IMR-90 (cell line): ENCODE measurements around the gene SMIM5. TPM values are rescaled to one million over a fixed set of nuclear protein-coding genes. Genes with fewer than 3 reads are reported as not detected.

Experiments used
- ATAC-seq: fragments of 200-7000 bp; cut with Tn5 transposase; 2 replicates; pipeline ENCODE4 v1.9.1; 2020; ENCODE audit warnings: low read depth, mild to moderate bottlenecking, moderate library complexity
- BruUV-seq: library from RNA; stranded (reverse); fragments of 400-500 nt; replicated peaks from 2 replicates; lab custom pipeline; 2021; lab: Mats Ljungman, UMichigan
- CTCF ChIA-PET: fragments of 300-600 bp; formaldehyde crosslinking; extraction: SDS; loops from one replicate; lab custom pipeline; 2021; ENCODE audit warnings: antibody characterized with exemption; lab: Yijun Ruan, JAX
- POLR2A ChIA-PET: fragments of 300-600 bp; sonication (Branson Sonifier 250); formaldehyde crosslinking; loops from one replicate; lab custom pipeline; 2022; ENCODE audit warnings: antibody characterized with exemption; ENCODE audit not compliant: unreplicated experiment; lab: Charles Lee
- DNase-seq: peaks from one replicate; pipeline ENCODE4 v3.0.0; 2013
- H2AFZ ChIP-seq: replicated peaks from 2 replicates; pipeline ENCODE3; 2013; ENCODE audit warnings: low read length, mild to moderate bottlenecking; ENCODE audit not compliant: poor library complexity
- H2AK5ac ChIP-seq: 2 replicates; pipeline ENCODE4 v1.6.1; 2013; ENCODE audit warnings: low read depth, low read length, inconsistent platforms
- H2AK9ac ChIP-seq: replicated peaks from 2 replicates; pipeline ENCODE3; 2013; ENCODE audit warnings: mild to moderate bottlenecking, low read depth, low read length, moderate library complexity; ENCODE audit not compliant: poor library complexity
- H2BK120ac ChIP-seq: 2 replicates; pipeline ENCODE4 v1.6.1; 2013; ENCODE audit warnings: low read depth, low read length, inconsistent platforms
- H2BK15ac ChIP-seq: 3 replicates; pipeline ENCODE4 v1.6.1; 2013; ENCODE audit warnings: low read depth, low read length, inconsistent platforms
- H2BK20ac ChIP-seq: 2 replicates; pipeline ENCODE4 v1.6.1; 2013; ENCODE audit warnings: low read depth, mild to moderate bottlenecking, inconsistent platforms, low read length, moderate library complexity
- H2BK5ac ChIP-seq: 2 replicates; pipeline ENCODE4 v1.6.1; 2013; ENCODE audit warnings: mild to moderate bottlenecking, low read depth, low read length, inconsistent platforms; ENCODE audit not compliant: poor library complexity, severe bottlenecking
- H3K14ac ChIP-seq: replicated peaks from 2 replicates; pipeline ENCODE4 v1.6.1; 2013; ENCODE audit warnings: low read depth, low read length, inconsistent platforms
- H3K18ac ChIP-seq: 2 replicates; pipeline ENCODE4 v1.6.1; 2013; ENCODE audit warnings: low read depth, low read length, control low read depth
- H3K23ac ChIP-seq: 2 replicates; pipeline ENCODE4 v1.6.1; 2013; ENCODE audit warnings: low read depth, low read length, inconsistent platforms
- H3K27ac ChIP-seq: 2 replicates; pipeline ENCODE4 v1.5.1; 2013; ENCODE audit warnings: mild to moderate bottlenecking, control low read depth, low read length; ENCODE audit not compliant: insufficient read depth
- H3K27me3 ChIP-seq: 2 replicates; pipeline ENCODE4 v1.6.1; 2013; ENCODE audit warnings: low read length; ENCODE audit not compliant: control insufficient read depth, insufficient read depth
- H3K36me3 ChIP-seq: 2 replicates; pipeline ENCODE4 v1.6.1; 2013; ENCODE audit warnings: low read length, mixed read lengths; ENCODE audit not compliant: control insufficient read depth, insufficient read depth
- H3K4ac ChIP-seq: 2 replicates; pipeline ENCODE4 v1.6.1; 2013; ENCODE audit warnings: low read depth, low read length, inconsistent platforms
- H3K4me1 ChIP-seq: 2 replicates; pipeline ENCODE4 v1.6.1; 2013; ENCODE audit warnings: low read length, mixed read lengths; ENCODE audit not compliant: control insufficient read depth, insufficient read depth
- H3K4me2 ChIP-seq: 2 replicates; pipeline ENCODE4 v1.6.1; 2013; ENCODE audit warnings: low read depth, mild to moderate bottlenecking, control low read depth, low read length, moderate library complexity
- H3K4me3 ChIP-seq: 2 replicates; pipeline ENCODE4 v1.5.1; 2013; ENCODE audit warnings: low read depth, mild to moderate bottlenecking, control low read depth, low read length, moderate library complexity; ENCODE audit not compliant: insufficient read depth
- H3K56ac ChIP-seq: 2 replicates; pipeline ENCODE4 v1.6.1; 2013; ENCODE audit warnings: low read length, inconsistent platforms; ENCODE audit not compliant: insufficient read depth; ENCODE audit errors: extremely low read depth
- H3K79me1 ChIP-seq, 2 experiments: 2 replicates each; pipeline ENCODE4 v1.6.1; 2013; ENCODE audit warnings: low read length in 2 of 2, inconsistent platforms in 1 of 2, low read depth in 1 of 2
- H3K9ac ChIP-seq: 2 replicates; pipeline ENCODE4 v1.6.1; 2013; ENCODE audit warnings: low read depth, low read length, control low read depth
- H3K9me1 ChIP-seq: 2 replicates; pipeline ENCODE4 v1.6.1; 2013; ENCODE audit warnings: low read length, inconsistent platforms; ENCODE audit not compliant: insufficient read depth
- H3K9me3 ChIP-seq: 2 replicates; pipeline ENCODE4 v1.6.1; 2013; ENCODE audit warnings: low read length; ENCODE audit not compliant: control insufficient read depth, insufficient read depth
- H4K20me1 ChIP-seq: 2 replicates; pipeline ENCODE4 v1.6.1; 2013; ENCODE audit warnings: low read length, inconsistent platforms; ENCODE audit not compliant: insufficient read depth
- H4K5ac ChIP-seq: 2 replicates; pipeline ENCODE4 v1.6.1; 2013; ENCODE audit warnings: mild to moderate bottlenecking, low read depth, low read length, control low read depth
- H4K8ac ChIP-seq, 2 experiments: 2 replicates each; pipeline ENCODE4 v1.6.1; 2013; ENCODE audit warnings: low read depth in 2 of 2, low read length in 2 of 2, control low read depth in 1 of 2, inconsistent platforms in 1 of 2
- H4K91ac ChIP-seq: 2 replicates; pipeline ENCODE4 v1.6.1; 2013; ENCODE audit warnings: low read depth, low read length, inconsistent platforms; ENCODE audit not compliant: insufficient read depth
- BHLHE40 ChIP-seq: fragments of 150-350 bp; IDR thresholded peaks from 2 replicates; pipeline ENCODE4 v1.6.1; 2016; ENCODE audit warnings: mild to moderate bottlenecking, low read depth, low read length
- CEBPB ChIP-seq: IDR thresholded peaks from 2 replicates; pipeline ENCODE4 v1.6.1; 2012; ENCODE audit warnings: low read depth, low read length, improper control_type of control experiment
- CHD1 ChIP-seq: IDR thresholded peaks from 2 replicates; pipeline ENCODE4 v1.6.1; 2012; ENCODE audit warnings: low read depth, low read length, improper control_type of control experiment
- CTCF ChIP-seq: conservative IDR thresholded peaks from 2 replicates; pipeline ENCODE4 v1.5.1; 2012; ENCODE audit warnings: mild to moderate bottlenecking, low read depth, low read length, improper control_type of control experiment
- ELK1 ChIP-seq: fragments of 150-350 bp; IDR thresholded peaks from 2 replicates; pipeline ENCODE4 v1.6.1; 2016; ENCODE audit warnings: low read depth, mild to moderate bottlenecking, low read length, moderate library complexity, borderline replicate concordance
- FOS ChIP-seq: fragments of 150-350 bp; IDR thresholded peaks from 2 replicates; pipeline ENCODE4 v1.6.1; 2016; ENCODE audit warnings: low read depth, low read length
- MAFK ChIP-seq: IDR thresholded peaks from 2 replicates; pipeline ENCODE4 v1.6.1; 2012; ENCODE audit warnings: low read depth, low read length, improper control_type of control experiment
- MAZ ChIP-seq: IDR thresholded peaks from 2 replicates; pipeline ENCODE4 v1.6.1; 2012; ENCODE audit warnings: low read depth, mild to moderate bottlenecking, low read length, improper control_type of control experiment, moderate library complexity, borderline replicate concordance
- MXI1 ChIP-seq: IDR thresholded peaks from 2 replicates; pipeline ENCODE4 v1.6.1; 2012; ENCODE audit warnings: low read depth, mild to moderate bottlenecking, low read length, moderate library complexity, borderline replicate concordance
- NFE2L2 ChIP-seq: fragments of 150-350 bp; IDR thresholded peaks from 2 replicates; pipeline ENCODE4 v1.6.1; 2016; ENCODE audit warnings: low read depth, mild to moderate bottlenecking, low read length
- POLR2A ChIP-seq: IDR thresholded peaks from 2 replicates; pipeline ENCODE4 v1.6.1; 2012; ENCODE audit warnings: mild to moderate bottlenecking, low read depth, low read length
- RAD21 ChIP-seq: IDR thresholded peaks from 2 replicates; pipeline ENCODE4 v1.6.1; 2012; ENCODE audit warnings: low read length, improper control_type of control experiment
- RCOR1 ChIP-seq: IDR thresholded peaks from 2 replicates; pipeline ENCODE4 v1.6.1; 2012; ENCODE audit warnings: mild to moderate bottlenecking, low read length, improper control_type of control experiment; ENCODE audit not compliant: insufficient replicate concordance
- RFX5 ChIP-seq: IDR thresholded peaks from 2 replicates; pipeline ENCODE4 v1.8.0; 2012; ENCODE audit warnings: low read depth, mild to moderate bottlenecking, low read length, moderate library complexity
- SMC3 ChIP-seq: fragments of 150-350 bp; IDR thresholded peaks from 2 replicates; pipeline ENCODE4 v1.6.1; 2016; ENCODE audit warnings: low read depth, mild to moderate bottlenecking, antibody characterized with exemption, low read length, moderate library complexity
- WGBS, 2 experiments: methylation state at CpG; one replicate each; pipeline versions ENCODE4 v1.1.5 to v1.1.7; 2013; ENCODE audit warnings: missing lambda C conversion rate in 2 of 2; ENCODE audit not compliant: insufficient read length in 1 of 2; ENCODE audit errors: extremely low coverage in 2 of 2; 5-methylcytosine and 5-hydroxymethylcytosine counted together
- dilution Hi-C: fragments of 300-500 bp; cut with HindIII; formaldehyde crosslinking; loops from one replicate; pipeline ENCODE4 v1.14.3; 2018; ENCODE audit warnings: low sequenced_read_pairs; ENCODE audit not compliant: unreplicated experiment
- in situ Hi-C: fragments of 300-500 bp; cut with MboI; formaldehyde crosslinking; loops from 3 replicates; pipeline ENCODE4 v1.14.3; 2019; ENCODE audit warnings: low sequenced_read_pairs, inconsistent platforms, mixed read lengths
- intact Hi-C: fragments of 100-400 bp; cut with micrococcal nuclease; formaldehyde crosslinking; loops from 2 replicates; pipeline ENCODE4 v1.10.0; 2022
- polyA plus RNA-seq, 3 experiments: library from polyadenylated mRNA; depleted of rRNA; stranded (reverse); fragments of >200 nt; gene quantifications; 2 replicates each; pipeline ENCODE4 v1.2.3, GENCODE V29; 2012; ENCODE audit warnings: low replicate concordance in 1 of 3
- total RNA-seq: library from RNA; depleted of rRNA; stranded (reverse); fragments of >200 nt; gene quantifications from 2 replicates; pipeline ENCODE4 v1.2.3, GENCODE V29; 2012
- TF ChIP-seq, protein P1 (sequence below): fragments of 150-350 bp; IDR thresholded peaks from 2 replicates; pipeline ENCODE4 v1.6.1; 2017; ENCODE audit warnings: mild to moderate bottlenecking, antibody characterized with exemption, low read length, low read depth

The SMIM5 gene
- total and polyA plus RNA-seq, 2 of the 4 experiments (the other 2 are of a cell fraction) = not detected

DNA sequence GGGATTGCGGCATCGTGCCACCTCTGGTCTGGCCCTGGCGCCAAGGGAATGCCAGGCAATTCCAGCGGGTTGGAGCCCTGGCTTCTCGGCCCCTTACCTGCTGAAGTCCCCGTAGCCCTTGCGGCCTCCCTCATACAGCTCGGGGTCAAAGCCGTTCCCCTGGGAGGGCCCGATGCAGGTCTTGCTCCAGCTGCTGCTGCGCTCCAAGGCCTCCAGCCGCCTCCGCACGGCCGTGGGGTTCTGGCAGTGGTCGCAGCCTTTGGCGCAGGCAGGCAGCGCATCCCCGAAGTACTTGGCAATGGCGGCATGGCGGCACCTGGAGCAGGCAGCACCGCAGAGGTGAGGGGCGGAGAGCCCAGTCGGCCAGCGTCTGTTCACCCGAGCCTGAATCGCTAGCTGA is 1.9 kb upstream of the SMIM5 start:
- in situ Hi-C loops (loop anchor here (5.0 kb wide), 1 partner anchor 116 kb away; no protein-coding TSS in a partner anchor), dilution Hi-C loops (no loop called here), intact Hi-C loops (loop anchor here (5.0 kb wide), 1 partner anchor 114 kb away; the partner anchor contains the start of genes CASKIN2 and TSEN54)
- Histone ChIP-seq H2AK5ac (no peak overlapping the region), H4K8ac (no peak overlapping the region), H3K4me2 (no peak overlapping the region), H2AK9ac (no peak overlapping the region), H2BK5ac (no peak overlapping the region), H3K27me3 (no peaks in the 10 kb centered on the region), H2BK120ac (no peak overlapping the region), H3K9me1 (no peaks in the 10 kb centered on the region), H4K20me1 (peaks cover 9% of the 10 kb centered on the region), H3K4ac (no peak overlapping the region), H3K4me3 (no peak overlapping the region), H3K14ac (no peak overlapping the region), H2AFZ (no peak overlapping the region), H3K36me3 (peaks cover 8% of the 10 kb centered on the region; the same call in 1 of the 2 replicates), H3K79me1 (peaks cover 0 to 3% of the 10 kb centered on the region in 2 experiments; a peak in 1 of 4 replicates), H3K9me3 (no peaks in the 10 kb centered on the region), H2BK15ac (no peak overlapping the region), H3K18ac (no peak overlapping the region), H3K4me1 (peaks cover 15% of the 10 kb centered on the region), H4K91ac (no peak overlapping the region), H2BK20ac (no peak overlapping the region), H3K9ac (no peak overlapping the region), H3K27ac (no peak overlapping the region), H3K23ac (no peak overlapping the region), H4K5ac (no peak overlapping the region), H3K56ac (no peak overlapping the region)
- ATAC-seq (no peak), DNase-seq (no peak)
- BruUV-seq = no TSS peak
- POLR2A ChIA-PET = no interaction called here
- TF ChIP-seq RFX5 (no peak), SMC3 (no peak), RAD21 (no peak), POLR2A (no peak), MAZ (no peak), CHD1 (no peak), CEBPB (no peak), RCOR1 (no peak), ELK1 (no peak), NFE2L2 (no peak), MXI1 (no peak), MAFK (no peak), BHLHE40 (no peak), CTCF (no peak), FOS (no peak)
- TF ChIP-seq, protein P1, sequence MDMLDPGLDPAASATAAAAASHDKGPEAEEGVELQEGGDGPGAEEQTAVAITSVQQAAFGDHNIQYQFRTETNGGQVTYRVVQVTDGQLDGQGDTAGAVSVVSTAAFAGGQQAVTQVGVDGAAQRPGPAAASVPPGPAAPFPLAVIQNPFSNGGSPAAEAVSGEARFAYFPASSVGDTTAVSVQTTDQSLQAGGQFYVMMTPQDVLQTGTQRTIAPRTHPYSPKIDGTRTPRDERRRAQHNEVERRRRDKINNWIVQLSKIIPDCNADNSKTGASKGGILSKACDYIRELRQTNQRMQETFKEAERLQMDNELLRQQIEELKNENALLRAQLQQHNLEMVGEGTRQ = no peak
- 96% methylated on average over 16 of the region's 27 CpGs; no CpG with 5 or more reads in 1 of the 2 experiments for WGBS, 2 experiments
- CTCF ChIA-PET = no interaction called here
